D721Med (cell line): ENCODE results near the gene LIPM.
"Not testable (repeated sequence)": the region's sequence is repeated elsewhere in the genome, so short reads cannot be mapped to it uniquely, and the experiment has no call there.

Source experiments
- DNase-seq: peaks from one replicate; pipeline ENCODE4 v3.0.0; 2011; ENCODE audit warnings: low spot score; ENCODE audit not compliant: insufficient read length
- FAIRE-seq: peaks from 2 replicates; lab custom pipeline; 2011; peaks lifted over from hg19 to GRCh38; lab: Jason Lieb, UNC
- TF ChIP-seq, protein P1 (sequence below): IDR thresholded peaks from 2 replicates; pipeline ENCODE4 v1.5.1; 2012; ENCODE audit warnings: mild to moderate bottlenecking, control low read depth; ENCODE audit not compliant: insufficient read depth; ENCODE audit errors: missing control alignments

LIPM gene

DNA sequence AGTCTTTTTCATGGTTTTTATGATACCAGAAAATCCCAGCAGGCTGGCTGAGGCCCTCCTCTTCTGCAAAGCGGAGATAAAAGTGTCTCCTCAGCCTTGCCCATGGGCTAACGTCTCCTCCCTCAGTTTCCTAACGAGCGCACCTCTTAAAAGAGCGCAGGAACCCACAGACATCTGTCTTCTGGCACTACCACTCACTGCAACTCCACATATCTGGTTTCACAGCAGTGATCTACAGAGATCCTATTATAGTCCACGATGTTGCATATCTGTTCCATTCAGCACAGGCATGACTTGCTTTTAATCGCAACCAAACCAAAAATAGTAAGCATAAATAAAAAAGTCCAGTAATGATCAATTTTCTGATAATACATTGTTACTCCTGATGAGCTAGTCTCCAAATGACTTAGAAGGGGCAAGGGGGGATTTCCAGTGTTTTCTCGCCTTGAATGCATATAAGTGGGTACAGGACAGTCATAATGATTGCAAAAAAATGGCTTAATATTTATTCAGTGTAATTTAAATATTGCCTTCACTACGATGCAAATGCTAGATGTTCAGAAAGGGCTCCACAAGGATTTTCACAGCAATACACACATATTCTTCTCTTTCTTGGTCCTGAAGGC lies 28.2 kb downstream of the LIPM start:
- no peak for FAIRE-seq
- TF ChIP-seq, protein P1, sequence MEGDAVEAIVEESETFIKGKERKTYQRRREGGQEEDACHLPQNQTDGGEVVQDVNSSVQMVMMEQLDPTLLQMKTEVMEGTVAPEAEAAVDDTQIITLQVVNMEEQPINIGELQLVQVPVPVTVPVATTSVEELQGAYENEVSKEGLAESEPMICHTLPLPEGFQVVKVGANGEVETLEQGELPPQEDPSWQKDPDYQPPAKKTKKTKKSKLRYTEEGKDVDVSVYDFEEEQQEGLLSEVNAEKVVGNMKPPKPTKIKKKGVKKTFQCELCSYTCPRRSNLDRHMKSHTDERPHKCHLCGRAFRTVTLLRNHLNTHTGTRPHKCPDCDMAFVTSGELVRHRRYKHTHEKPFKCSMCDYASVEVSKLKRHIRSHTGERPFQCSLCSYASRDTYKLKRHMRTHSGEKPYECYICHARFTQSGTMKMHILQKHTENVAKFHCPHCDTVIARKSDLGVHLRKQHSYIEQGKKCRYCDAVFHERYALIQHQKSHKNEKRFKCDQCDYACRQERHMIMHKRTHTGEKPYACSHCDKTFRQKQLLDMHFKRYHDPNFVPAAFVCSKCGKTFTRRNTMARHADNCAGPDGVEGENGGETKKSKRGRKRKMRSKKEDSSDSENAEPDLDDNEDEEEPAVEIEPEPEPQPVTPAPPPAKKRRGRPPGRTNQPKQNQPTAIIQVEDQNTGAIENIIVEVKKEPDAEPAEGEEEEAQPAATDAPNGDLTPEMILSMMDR, result no peak
- no peak for DNase-seq

DNA sequence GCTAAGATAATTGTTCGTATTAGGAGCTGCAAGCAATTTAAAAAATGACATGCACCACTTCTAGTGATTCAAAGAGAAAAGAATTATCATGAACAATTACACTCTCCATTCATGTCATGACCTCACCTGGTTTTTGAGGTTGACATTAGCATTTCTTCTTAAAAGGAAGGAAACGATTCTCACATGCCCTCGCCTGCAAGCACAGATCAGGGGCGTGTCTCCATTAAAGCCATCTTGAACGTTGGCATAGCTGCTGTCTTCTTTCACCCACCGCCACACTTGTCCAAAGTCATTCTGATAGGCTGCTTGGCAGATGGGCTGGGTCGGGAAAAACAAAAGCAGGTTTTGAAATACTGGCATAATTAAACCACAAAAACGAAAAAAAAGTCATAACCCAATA lies 29.2 kb downstream of the LIPM start:
- FAIRE-seq, result no peak
- TF ChIP-seq, protein P1, result no peak

DNA sequence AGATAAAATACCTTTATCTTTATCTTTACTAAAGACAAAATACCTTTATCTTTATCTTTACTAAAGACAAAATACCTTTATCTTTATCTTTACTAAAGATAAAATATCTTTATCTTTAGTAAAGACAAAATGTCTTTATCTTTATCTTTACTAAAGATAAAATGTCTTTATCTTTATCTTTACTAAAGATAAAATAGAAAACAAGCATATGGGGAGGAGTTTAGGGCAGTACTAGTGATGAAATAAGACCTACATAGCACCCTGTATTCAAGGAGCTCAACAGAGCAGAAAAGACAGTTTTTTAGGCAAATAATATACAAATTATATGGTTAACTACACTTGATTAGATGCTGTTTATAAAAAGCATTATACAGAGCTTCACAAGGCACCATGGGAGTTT lies 29.8 kb downstream of the LIPM start:
- TF ChIP-seq, protein P1, result no peak
- DNase-seq, result no peak
- no peak for FAIRE-seq

More for the DNA sequence above, 29.2 kb downstream of the LIPM start:
- no peak for DNase-seq

DNA sequence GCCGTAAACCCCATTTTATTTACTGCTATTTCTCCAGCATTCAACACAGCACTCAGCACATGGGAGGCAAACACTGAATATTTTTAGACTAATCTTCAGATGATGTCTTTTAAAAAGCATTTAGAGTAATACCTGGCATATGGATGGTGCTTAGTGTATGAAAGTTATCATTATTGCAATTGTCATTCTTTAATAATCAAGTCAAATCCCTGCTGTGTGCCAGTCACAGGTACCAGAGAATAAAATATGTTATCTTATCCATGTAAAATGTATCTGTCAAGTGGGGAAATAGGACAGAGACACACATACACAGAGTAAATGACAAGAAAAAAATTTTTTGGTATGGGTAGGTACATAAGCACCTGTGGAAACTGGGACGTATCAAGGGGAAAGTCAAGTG lies 30.6 kb downstream of the LIPM start:
- FAIRE-seq (no peak), DNase-seq (no peak)
- TF ChIP-seq, protein P1, result no peak

DNA sequence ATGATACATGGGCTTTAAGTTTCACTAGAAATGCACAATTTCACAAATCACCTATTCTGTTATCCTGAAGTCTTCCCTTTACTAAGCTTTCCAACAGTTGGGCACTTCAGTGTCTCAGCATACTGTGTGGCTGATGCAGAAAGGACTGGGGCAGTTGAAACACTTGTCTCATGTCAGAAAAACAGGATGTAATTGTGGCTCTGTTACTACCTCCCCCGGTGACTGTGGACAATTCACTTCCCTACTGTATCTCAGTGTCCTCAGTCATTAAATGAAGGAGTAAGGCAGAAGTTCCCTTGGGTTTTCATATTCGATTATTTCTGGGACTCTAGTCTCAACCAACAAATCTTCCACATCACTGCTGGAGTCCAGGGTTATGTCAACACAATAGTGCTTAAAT lies 31.2 kb downstream of the LIPM start:
- FAIRE-seq (no peak), DNase-seq (no peak)
- TF ChIP-seq, protein P1, result no peak

DNA sequence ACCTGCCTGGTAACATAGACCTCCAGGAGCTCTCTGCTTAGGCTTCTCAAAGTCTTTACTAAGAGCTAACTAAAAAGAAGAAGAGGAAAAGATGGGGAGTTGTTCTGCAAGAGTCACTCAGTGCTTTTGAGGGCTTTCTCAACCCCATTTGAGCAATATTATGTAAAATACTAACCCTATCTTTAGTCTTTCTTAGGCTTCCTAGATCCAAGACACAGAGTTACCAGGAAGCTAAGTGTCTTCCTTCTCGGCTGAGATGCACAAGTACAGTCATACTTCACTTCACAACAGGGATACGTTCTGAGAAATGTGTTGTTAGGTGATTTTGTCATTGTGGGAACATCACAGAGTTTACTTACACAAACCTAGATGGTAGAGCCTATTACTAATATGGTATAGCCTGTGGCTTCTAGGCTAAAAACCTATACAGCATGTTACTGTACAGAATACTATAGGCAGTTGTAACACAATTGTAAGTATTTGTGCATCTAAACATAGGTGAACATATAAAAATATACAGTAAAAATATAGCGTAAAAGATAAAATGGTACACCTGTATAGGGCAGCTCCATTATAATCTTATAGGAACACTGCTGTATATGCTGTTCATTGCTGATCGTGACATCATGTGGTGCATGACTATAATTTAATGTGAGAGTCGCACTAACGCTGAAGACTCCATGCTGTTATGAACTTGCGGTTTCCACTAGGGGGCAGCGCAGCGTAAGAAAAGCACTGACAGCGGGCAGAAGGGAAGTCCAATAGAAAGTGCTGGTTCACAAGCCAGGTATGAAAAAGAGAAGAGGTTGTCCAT lies 32.8 kb downstream of the LIPM start:
- FAIRE-seq (peak; percentile 70), DNase-seq (no peak)
- TF ChIP-seq, protein P1, result peak; percentile 99

DNA sequence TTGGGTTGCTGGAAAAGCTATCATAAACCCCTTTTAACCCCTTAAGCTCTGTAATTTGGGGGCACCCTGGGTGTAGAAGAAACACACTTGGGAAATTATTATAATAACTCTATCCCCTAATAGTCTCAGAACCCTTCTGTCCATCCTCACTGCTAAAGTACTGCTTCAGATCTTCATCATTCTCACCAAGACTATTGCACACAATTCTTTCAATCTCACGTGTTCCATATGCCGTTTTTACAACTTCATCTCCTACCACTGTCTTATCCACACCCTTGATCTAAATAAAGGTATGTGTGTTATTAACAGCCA lies 33.3 kb downstream of the LIPM start:
- DNase-seq (no peak), FAIRE-seq (no peak)
- TF ChIP-seq, protein P1, result no peak

DNA sequence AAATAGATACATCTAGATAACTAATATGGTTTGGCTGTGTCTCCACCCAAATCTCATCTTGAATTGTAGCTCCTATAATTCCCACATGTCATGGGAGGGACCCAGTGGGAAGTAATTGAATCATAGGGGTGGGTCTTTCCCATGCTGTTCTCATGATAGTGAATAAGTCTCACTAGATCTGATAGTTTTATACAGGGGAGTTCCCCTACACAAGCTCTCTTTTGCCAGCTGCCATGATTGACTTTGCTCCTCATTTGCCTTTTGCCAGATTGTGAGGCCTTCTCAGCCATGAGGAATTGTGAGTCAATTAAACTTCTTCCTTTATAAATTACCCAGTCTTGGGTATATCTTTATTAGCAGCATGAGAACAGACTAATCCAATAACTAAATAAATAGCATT lies 35.1 kb downstream of the LIPM start:
- not testable (repeated sequence) for FAIRE-seq, DNase-seq
